ENCODE results near the gene RORC.

DNA sequence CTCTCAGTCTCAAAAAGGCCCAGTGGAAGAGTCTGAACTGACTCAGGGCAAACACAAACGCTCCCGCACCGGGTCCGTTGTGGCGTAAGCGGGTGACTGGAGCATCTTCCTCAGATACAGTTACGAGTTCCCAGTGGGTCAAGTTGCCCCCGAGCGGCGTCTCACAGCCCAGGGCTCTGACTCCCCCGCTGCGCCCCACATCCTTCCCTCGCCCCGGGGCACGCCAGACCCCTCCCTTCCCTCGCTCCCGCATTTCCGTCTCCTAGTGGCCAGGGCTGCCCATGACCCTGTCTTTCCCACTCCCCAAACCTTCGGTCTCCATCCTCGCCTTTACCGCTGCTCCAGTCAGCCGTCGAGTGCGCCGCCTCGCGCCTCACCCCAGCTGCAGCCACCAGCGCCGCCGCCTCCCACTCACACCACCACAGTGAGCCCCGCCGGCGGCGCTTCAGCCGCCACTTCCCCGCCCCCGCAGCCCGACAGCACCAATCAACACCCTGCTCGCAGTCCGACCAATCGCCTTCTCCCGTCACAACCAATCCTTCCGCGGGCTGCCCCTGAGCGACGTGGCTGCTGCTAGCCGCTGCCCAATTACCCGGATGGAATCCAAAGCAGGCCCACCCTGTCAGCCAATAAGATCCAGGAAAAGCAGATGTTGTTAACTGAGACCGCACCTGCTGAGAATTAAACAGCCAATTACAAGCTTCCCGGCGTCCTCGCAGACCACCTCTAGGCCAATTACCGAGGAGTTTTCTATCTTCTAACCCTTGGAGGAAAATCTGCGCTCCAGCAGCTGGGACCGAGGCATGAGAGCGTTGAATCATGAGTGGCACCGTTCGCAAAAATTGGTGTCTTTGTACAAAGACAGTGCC, 41.3 kb downstream of the RORC start, which contains the start of gene TDRKH:
- TF ChIP-seq EZH2 (IDR thresholded peaks at IDR 0.05; ENCODE audit: borderline replicate concordance, low read length), result no peak
- TF ChIP-seq, protein P1, sequence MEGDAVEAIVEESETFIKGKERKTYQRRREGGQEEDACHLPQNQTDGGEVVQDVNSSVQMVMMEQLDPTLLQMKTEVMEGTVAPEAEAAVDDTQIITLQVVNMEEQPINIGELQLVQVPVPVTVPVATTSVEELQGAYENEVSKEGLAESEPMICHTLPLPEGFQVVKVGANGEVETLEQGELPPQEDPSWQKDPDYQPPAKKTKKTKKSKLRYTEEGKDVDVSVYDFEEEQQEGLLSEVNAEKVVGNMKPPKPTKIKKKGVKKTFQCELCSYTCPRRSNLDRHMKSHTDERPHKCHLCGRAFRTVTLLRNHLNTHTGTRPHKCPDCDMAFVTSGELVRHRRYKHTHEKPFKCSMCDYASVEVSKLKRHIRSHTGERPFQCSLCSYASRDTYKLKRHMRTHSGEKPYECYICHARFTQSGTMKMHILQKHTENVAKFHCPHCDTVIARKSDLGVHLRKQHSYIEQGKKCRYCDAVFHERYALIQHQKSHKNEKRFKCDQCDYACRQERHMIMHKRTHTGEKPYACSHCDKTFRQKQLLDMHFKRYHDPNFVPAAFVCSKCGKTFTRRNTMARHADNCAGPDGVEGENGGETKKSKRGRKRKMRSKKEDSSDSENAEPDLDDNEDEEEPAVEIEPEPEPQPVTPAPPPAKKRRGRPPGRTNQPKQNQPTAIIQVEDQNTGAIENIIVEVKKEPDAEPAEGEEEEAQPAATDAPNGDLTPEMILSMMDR (IDR thresholded peaks at IDR 0.05; ENCODE audit: low read length), result no peak; the same call in 1 of the 2 replicates
